HEK293 (cell line): ENCODE results near the gene CEACAM20.
"Not testable (repeated sequence)": the region's sequence is repeated elsewhere in the genome, so short reads cannot be mapped to it uniquely, and the experiment has no call there.

ENCODE experiments used
- CTCF ChIA-PET: fragments of 350-600 bp; formaldehyde crosslinking; extraction: SDS; loops from one replicate; lab custom pipeline; 2021; ENCODE audit warnings: antibody characterized with exemption; lab: Yijun Ruan, JAX
- POLR2A ChIA-PET: fragments of 300-600 bp; formaldehyde crosslinking; extraction: SDS; loops from one replicate; lab custom pipeline; 2020; ENCODE audit warnings: antibody characterized with exemption, inconsistent platforms; lab: Yijun Ruan, JAX
- H3K27ac ChIP-seq: fragments of 200-500 bp; sonication (Bioruptor generic); 2 replicates; pipeline ENCODE4 v1.5.1; 2014; ENCODE audit warnings: low read depth, low read length, control low read depth, inconsistent platforms; ENCODE audit errors: extremely low read depth
- H3K36me3 ChIP-seq, 2 experiments: fragments of 200-500 bp in 1 of 2; sonication (Bioruptor generic) in 1 of 2; 1 replicate in 1 of 2; 2 replicates in 1 of 2; pipeline ENCODE4 v1.5.1; 2014 to 2017; ENCODE audit warnings: inconsistent platforms in 2 of 2, low read length in 2 of 2; ENCODE audit not compliant: control insufficient read depth in 2 of 2, insufficient read depth in 1 of 2
- H3K4me1 ChIP-seq: fragments of 200-500 bp; sonication (Bioruptor generic); 2 replicates; pipeline ENCODE4 v1.5.1; 2014; ENCODE audit warnings: mild to moderate bottlenecking, low read length, inconsistent platforms; ENCODE audit not compliant: control insufficient read depth, insufficient read depth
- H3K4me3 ChIP-seq: 2 replicates; pipeline ENCODE4 v1.5.1; 2011; ENCODE audit warnings: low read depth, mild to moderate bottlenecking, control low read depth, low read length, moderate library complexity
- H3K9me3 ChIP-seq: fragments of 200-500 bp; sonication (Bioruptor generic); 2 replicates; pipeline ENCODE4 v1.5.1; 2014; ENCODE audit warnings: low read depth, low read length, inconsistent platforms; ENCODE audit not compliant: control insufficient read depth, insufficient read depth
- HOXD13 ChIP-seq: sonication (generic); formaldehyde crosslinking; IDR thresholded peaks from 2 replicates; pipeline ENCODE4 v1.8.0; 2022; ENCODE audit warnings: missing genetic modification reagents, borderline replicate concordance
- SALL2 ChIP-seq: fragments of 450-650 bp; formaldehyde crosslinking; IDR thresholded peaks from 2 replicates; pipeline ENCODE4 v1.5.0; 2017; ENCODE audit warnings: missing biosample characterization, mild to moderate bottlenecking, missing genetic modification characterization, borderline replicate concordance
- TSHZ1 ChIP-seq: fragments of 450-650 bp; formaldehyde crosslinking; IDR thresholded peaks from 2 replicates; pipeline ENCODE4 v1.5.1; 2016; ENCODE audit warnings: missing biosample characterization, missing genetic modification characterization, borderline replicate concordance
- ZNF146 ChIP-seq: fragments of 450-650 bp; formaldehyde crosslinking; IDR thresholded peaks from 2 replicates; pipeline ENCODE4 v1.5.1; 2016; ENCODE audit warnings: missing biosample characterization, missing genetic modification characterization
- ZNF16 ChIP-seq: fragments of 450-650 bp; formaldehyde crosslinking; IDR thresholded peaks from 2 replicates; pipeline ENCODE4 v1.5.1; 2016; ENCODE audit warnings: low read depth, missing biosample characterization, missing genetic modification characterization
- ZNF174 ChIP-seq: fragments of 450-650 bp; formaldehyde crosslinking; IDR thresholded peaks from 2 replicates; pipeline ENCODE4 v1.5.0; 2017; ENCODE audit warnings: missing biosample characterization, mild to moderate bottlenecking, missing genetic modification characterization
- ZNF292 ChIP-seq: fragments of 450-650 bp; formaldehyde crosslinking; IDR thresholded peaks from 2 replicates; pipeline ENCODE4 v1.5.1; 2016; ENCODE audit warnings: low read depth, missing biosample characterization, missing genetic modification characterization, borderline replicate concordance
- ZNF324 ChIP-seq: fragments of 450-650 bp; formaldehyde crosslinking; IDR thresholded peaks from 2 replicates; pipeline ENCODE4 v1.5.1; 2016; ENCODE audit warnings: missing biosample characterization, missing genetic modification characterization
- ZNF596 ChIP-seq: fragments of 450-650 bp; IDR thresholded peaks from 2 replicates; pipeline ENCODE4 v1.5.0; 2018; ENCODE audit warnings: missing biosample characterization, mild to moderate bottlenecking, missing genetic modification characterization, moderate library complexity
- ZNF76 ChIP-seq: fragments of 450-650 bp; formaldehyde crosslinking; IDR thresholded peaks from 2 replicates; pipeline ENCODE4; 2016; ENCODE audit warnings: low read depth, missing biosample characterization, missing genetic modification characterization, borderline replicate concordance
- ZNF777 ChIP-seq: fragments of 450-650 bp; formaldehyde crosslinking; IDR thresholded peaks from 2 replicates; pipeline ENCODE4 v1.5.1; 2017; ENCODE audit warnings: missing biosample characterization, missing genetic modification characterization, borderline replicate concordance
- ZNF791 ChIP-seq: fragments of 450-650 bp; formaldehyde crosslinking; IDR thresholded peaks from 2 replicates; pipeline ENCODE4 v1.5.1; 2016; ENCODE audit warnings: missing biosample characterization, missing genetic modification characterization
- ZNF792 ChIP-seq: fragments of 450-650 bp; formaldehyde crosslinking; IDR thresholded peaks from 2 replicates; pipeline ENCODE4 v1.5.1; 2016; ENCODE audit warnings: missing biosample characterization, missing genetic modification characterization
- ZNF843 ChIP-seq: fragments of 450-650 bp; formaldehyde crosslinking; IDR thresholded peaks from 2 replicates; pipeline ENCODE4 v1.5.1; 2016; ENCODE audit warnings: missing biosample characterization, missing genetic modification characterization
- TF ChIP-seq, protein P1 (sequence below): fragments of 450-650 bp; formaldehyde crosslinking; IDR thresholded peaks from 2 replicates; pipeline ENCODE4 v1.5.1; 2016; ENCODE audit warnings: missing biosample characterization, missing genetic modification characterization

CEACAM20 gene

GRCh38 chr19:44567745-44568144 is 38.3 kb upstream of the CEACAM20 start:
- ChIA-PET CTCF (interaction anchor here (1.3 to 1.5 kb wide), 3 partner anchors 9 to 204 kb away, joined by 4 read pairs; no protein-coding TSS in a partner anchor), POLR2A (no interaction called here)
- no peak for TF ChIP-seq TSHZ1 (tag by site-specific recombination)
- TF ChIP-seq ZNF792 (tag by site-specific recombination): no peak
- no peak for TF ChIP-seq ZNF596 (tag by site-specific recombination)
- TF ChIP-seq HOXD13 (CRISPR knock-in tag): no peak
- H3K27ac ChIP-seq: no peak overlapping the region
- no peaks in the 10 kb centered on the region for H3K9me3 ChIP-seq
- H3K36me3 ChIP-seq: no peaks in the 10 kb centered on the region
- H3K4me3 ChIP-seq: no peak overlapping the region
- no peaks in the 10 kb centered on the region for H3K4me1 ChIP-seq

- ChIA-PET POLR2A (interaction anchor here (0.5 kb wide), 1 partner anchor 151 kb away, joined by 3 read pairs; no protein-coding TSS in a partner anchor), CTCF (interaction anchor here (0.6 to 3.0 kb wide), 8 partner anchors 9 to 204 kb away, joined by 3 to 14 read pairs (median 4); no protein-coding TSS in a partner anchor)
- no peak overlapping the region for H3K4me3 ChIP-seq
These were observed 37.5 kb upstream of the CEACAM20 start for GRCh38 chr19:44566984-44567383.

GRCh38 chr19:44563086-44563655 is 33.7 kb upstream of the CEACAM20 start:
- H3K27ac ChIP-seq, POLR2A ChIA-PET, H3K4me3 ChIP-seq, H3K9me3 ChIP-seq, H3K4me1 ChIP-seq, H3K36me3 ChIP-seq: not testable (repeated sequence)
- CTCF ChIA-PET: interaction anchor here (1.3 to 2.0 kb wide), 4 partner anchors 8 to 20 kb away, joined by 3 to 11 read pairs (median 6); no protein-coding TSS in a partner anchor

More at GRCh38 chr19:44566984-44567383, 37.5 kb upstream of the CEACAM20 start:
- TF ChIP-seq ZNF16 (tag by site-specific recombination) (no peak), ZNF76 (tag by site-specific recombination) (no peak), ZNF174 (tag by site-specific recombination) (no peak), ZNF292 (no peak), ZNF324 (tag by site-specific recombination) (no peak), ZNF843 (tag by site-specific recombination) (no peak), SALL2 (tag by site-specific recombination) (no peak), ZNF146 (tag by site-specific recombination) (no peak), ZNF791 (no peak), ZNF777 (tag by site-specific recombination) (no peak)
- TF ChIP-seq, protein P1, sequence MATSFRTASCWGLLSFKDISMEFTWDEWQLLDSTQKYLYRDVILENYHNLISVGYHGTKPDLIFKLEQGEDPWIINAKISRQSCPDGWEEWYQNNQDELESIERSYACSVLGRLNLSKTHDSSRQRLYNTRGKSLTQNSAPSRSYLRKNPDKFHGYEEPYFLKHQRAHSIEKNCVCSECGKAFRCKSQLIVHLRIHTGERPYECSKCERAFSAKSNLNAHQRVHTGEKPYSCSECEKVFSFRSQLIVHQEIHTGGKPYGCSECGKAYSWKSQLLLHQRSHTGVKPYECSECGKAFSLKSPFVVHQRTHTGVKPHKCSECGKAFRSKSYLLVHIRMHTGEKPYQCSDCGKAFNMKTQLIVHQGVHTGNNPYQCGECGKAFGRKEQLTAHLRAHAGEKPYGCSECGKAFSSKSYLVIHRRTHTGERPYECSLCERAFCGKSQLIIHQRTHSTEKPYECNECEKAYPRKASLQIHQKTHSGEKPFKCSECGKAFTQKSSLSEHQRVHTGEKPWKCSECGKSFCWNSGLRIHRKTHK (tag by site-specific recombination): no peak
- no peak overlapping the region for H3K27ac ChIP-seq
- no peaks in the 10 kb centered on the region for H3K9me3 ChIP-seq
- H3K4me1 ChIP-seq: no peaks in the 10 kb centered on the region
- no peaks in the 10 kb centered on the region for H3K36me3 ChIP-seq
